ENCODE measurements around the gene CATSPERD.

CATSPERD gene

GRCh38 chr19:5823579-5824281 lies 103.3 kb downstream of the CATSPERD start:
- in situ Hi-C loops (cut with HindIII; ENCODE audit: low pct_unique_long_range_greater_than_20kb, low sequenced_read_pairs) = no loop called here
- TF ChIP-seq JUND (IDR thresholded peaks at IDR 0.05; ENCODE audit: low read depth) = no peak
- DNase-seq (ENCODE audit: low read depth in 1 of 2, low spot score in 1 of 2) = peak; percentile 72 to 75

GRCh38 chr19:5824751-5825150 lies 104.3 kb downstream of the CATSPERD start:
- no peak for DNase-seq (ENCODE audit: low read depth in 1 of 2, low spot score in 1 of 2)
- TF ChIP-seq JUND (IDR thresholded peaks at IDR 0.05; ENCODE audit: low read depth) = no peak
- in situ Hi-C loops (cut with HindIII; ENCODE audit: low pct_unique_long_range_greater_than_20kb, low sequenced_read_pairs) = no loop called here

GRCh38 chr19:5825178-5825577 lies 104.7 kb downstream of the CATSPERD start:
- in situ Hi-C loops (cut with HindIII; ENCODE audit: low pct_unique_long_range_greater_than_20kb, low sequenced_read_pairs) = no loop called here
- no peak for DNase-seq (ENCODE audit: low read depth in 1 of 2, low spot score in 1 of 2)
- TF ChIP-seq JUND (IDR thresholded peaks at IDR 0.05; ENCODE audit: low read depth) = no peak

DNA sequence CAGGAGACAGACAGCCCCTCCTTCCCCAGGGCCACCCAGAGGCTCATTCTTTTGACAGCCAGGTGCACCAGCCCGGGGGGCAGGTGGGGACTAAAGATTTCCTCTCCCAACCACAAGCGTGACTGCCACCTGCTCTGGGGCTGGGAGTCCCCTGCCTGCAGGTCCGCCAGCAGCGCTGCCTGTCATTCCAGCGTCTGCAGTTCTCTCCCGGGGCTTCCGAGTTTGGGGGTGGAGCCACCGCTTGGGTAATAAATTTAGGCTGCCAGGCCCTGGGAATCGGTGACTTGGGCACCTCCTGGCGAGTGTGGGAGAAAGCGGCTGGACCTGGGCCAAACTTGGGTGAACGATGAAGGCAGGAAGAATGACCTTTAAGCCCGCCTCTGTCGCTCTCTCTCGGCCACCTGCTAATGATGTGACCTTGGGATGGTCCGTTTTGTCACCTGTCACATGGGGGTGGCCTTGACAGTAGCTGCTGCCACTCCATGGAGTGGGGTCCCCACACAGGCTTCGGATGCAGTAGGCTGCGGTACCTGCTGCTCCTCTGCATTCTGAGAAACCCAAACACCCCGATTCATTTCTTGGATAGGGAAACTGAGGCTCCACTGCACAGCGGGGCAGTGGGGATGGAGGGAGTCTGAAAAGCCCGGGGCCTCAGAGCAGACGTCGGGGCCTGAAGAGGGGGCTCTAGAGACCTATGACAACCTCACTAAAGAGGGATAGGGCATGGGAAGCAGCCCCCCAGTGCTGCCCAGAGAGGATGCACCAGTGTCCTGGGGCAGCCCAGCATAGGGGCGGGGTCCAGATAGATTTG lies 106.3 kb downstream of the CATSPERD start:
- in situ Hi-C loops (cut with HindIII; ENCODE audit: low pct_unique_long_range_greater_than_20kb, low sequenced_read_pairs) = no loop called here
- TF ChIP-seq JUND (IDR thresholded peaks at IDR 0.05; ENCODE audit: low read depth) = no peak
- DNase-seq (ENCODE audit: low read depth in 1 of 2, low spot score in 1 of 2) = peak; percentile 83 to 93

DNA sequence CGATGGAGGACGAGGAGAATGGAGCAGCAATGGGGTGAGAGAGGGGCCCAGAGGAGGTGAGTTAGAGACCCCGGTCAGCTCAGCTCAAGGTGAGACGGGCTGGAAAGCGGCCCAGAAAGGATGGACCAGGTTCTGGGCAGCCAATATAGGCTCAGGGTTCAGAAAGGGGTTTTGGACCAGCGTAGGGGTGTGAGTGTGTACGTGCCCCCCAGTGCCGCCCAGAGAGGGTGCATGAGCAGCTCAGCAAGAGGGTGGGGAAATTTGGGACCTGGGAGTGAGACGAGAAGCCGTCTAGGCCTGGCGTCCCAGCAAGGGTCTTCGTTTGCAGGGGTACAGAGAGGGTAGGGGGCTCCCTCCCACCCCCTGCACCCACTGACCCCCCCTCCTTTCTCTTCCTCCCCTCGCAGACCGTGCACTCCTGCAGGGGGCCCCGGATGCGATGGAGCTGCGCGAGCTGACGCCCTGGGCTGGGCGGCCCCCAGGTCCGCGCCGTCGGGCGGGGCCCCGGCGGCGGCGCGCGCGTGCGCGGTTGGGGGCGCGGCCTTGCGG lies 107.0 kb downstream of the CATSPERD start:
- no peak for TF ChIP-seq JUND (IDR thresholded peaks at IDR 0.05; ENCODE audit: low read depth)
- DNase-seq (ENCODE audit: low read depth in 1 of 2, low spot score in 1 of 2) = no peak
- in situ Hi-C loops (cut with HindIII; ENCODE audit: low pct_unique_long_range_greater_than_20kb, low sequenced_read_pairs) = no loop called here

DNA sequence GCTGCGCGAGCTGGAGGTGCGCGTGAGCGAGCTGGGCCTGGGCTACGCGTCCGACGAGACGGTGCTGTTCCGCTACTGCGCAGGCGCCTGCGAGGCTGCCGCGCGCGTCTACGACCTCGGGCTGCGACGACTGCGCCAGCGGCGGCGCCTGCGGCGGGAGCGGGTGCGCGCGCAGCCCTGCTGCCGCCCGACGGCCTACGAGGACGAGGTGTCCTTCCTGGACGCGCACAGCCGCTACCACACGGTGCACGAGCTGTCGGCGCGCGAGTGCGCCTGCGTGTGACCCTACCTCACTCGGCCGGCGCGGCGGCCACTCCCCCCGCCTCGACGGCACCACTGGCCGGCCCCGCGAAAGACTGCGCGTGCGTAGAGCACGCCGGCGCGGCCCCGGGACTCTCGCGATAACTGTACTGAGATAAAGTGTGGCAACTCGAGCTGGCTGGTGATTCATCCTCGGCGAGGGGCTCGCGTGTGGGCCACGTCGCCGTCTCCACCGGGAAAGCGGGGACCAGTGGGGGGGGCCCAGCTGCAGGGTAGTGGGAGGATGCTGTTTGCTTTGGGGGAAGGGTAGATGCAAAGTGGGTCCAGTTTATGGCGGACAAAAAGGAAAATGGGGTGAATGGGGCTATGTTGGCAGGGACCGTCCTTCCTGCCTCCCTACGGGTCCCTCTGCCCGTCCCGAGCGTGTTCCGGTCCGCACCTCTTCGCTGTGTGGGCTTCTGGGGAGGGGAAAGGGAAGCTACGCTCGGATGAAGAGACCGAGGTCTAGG lies 107.6 kb downstream of the CATSPERD start:
- in situ Hi-C loops (cut with HindIII; ENCODE audit: low pct_unique_long_range_greater_than_20kb, low sequenced_read_pairs) = no loop called here
- no peak for DNase-seq (ENCODE audit: low read depth in 1 of 2, low spot score in 1 of 2)
- TF ChIP-seq JUND (IDR thresholded peaks at IDR 0.05; ENCODE audit: low read depth) = no peak

Measured in T47D (cell line).